GM21526 (cell line): ENCODE data around the gene TOP2B.

Experiments used
- ATAC-seq: cut with Tn5 transposase; IDR thresholded peaks from one replicate; pipeline ENCODE4 v1.9.1; 2021; ENCODE audit warnings: moderate library complexity; ENCODE audit not compliant: unreplicated experiment, low FRiP score

TOP2B gene

GRCh38 chr3:25585361-25586166 lies 79.1 kb downstream of the TOP2B start:
- no peak for ATAC-seq

DNA sequence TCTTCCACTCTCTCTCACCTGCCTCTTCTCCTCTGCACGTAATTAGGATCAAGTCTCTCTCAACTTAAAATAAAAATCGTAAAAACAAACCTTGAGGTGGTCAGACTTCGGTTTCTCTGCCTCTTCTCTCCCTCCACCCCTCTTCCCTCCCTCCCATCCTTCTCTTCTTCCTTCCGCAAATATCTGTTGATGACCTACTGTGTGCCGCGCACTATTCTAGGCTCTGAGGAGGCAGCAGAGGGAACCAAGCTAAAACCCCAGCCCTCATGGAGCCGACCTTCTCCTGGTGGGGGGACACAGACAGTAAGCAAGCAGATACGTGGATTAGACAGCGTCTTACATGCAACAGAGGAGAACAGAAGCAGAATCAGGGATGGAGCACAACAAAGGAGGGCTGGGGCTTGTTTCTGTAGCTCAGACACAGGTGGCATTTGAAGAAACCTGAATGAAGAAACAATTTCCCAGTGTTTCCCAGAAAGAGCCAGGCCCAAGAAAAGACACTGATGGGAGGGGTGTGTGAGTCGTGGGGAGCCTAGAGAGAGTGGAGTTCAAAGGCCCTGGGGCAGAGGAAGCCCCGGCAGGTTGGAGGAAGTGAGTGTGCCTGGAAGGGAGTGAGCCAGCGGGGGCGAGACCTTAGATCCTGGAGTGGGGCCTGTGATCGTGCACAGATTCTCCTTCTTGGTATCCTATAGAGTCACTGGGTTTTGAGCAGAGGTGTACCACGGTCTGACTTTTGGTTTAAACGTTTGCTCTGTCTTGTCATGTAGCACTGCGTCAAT lies 80.5 kb downstream of the TOP2B start:
- ATAC-seq: no peak

DNA sequence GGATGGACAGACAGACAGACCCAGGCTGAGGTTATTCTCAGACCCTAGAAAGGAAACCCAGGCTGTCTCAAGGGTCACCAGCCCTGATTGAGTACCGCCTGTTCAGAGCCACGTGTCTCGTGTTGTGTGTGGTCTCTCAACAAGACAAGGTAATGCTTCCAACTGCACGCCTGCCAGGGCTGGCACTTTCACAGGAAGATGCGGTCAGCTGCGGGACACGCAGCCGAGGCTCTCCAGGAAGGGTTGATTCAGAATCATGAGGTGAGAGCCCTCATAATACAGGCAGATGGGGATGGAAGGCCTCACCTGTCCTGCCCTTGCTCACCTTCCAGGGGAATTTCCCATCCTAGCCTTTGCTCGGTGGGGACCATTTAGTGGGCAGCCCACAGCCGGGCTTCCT lies 81.4 kb downstream of the TOP2B start:
- ATAC-seq: no peak

DNA sequence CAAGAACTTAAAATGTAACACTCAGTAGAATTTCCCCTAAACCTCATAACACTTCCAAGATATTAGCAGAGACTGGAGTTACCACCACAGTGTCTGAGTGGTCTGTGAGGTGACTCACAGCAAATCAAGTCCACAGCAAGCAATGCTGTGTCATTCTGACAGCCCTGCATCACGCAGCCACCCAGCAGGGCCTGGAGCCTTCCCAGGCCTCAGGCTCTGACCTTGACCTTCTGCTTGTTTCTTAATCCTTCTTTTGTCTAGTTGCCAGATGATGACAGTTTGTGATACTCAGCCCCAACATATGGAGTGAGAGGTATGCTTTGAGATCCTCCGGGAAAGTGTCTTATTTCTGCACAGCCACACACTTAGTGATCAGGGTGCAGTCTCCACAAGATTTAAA lies 82.5 kb downstream of the TOP2B start:
- ATAC-seq: no peak

GRCh38 chr3:25581823-25582222 lies 82.9 kb downstream of the TOP2B start:
- ATAC-seq: no peak

DNA sequence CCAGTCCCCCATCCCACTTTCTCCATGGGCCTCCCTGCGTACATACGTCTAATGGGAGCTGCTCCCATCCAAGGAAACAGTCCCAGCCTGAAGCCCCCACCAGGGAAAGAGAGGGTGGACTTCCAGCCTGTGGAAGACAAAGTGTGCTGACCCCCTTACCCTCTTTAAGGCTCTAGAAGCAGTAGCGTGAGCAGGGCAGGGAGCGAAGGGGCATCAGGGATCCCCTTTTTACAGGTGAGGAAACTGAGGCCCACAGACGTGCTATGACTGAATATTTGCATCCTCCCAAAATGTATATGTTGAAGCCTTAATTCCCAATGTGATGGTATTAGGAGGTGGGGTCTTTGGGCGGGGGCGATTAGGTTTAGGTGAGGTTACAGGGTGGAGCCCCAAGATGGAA lies 83.4 kb downstream of the TOP2B start:
- ATAC-seq: no peak

DNA sequence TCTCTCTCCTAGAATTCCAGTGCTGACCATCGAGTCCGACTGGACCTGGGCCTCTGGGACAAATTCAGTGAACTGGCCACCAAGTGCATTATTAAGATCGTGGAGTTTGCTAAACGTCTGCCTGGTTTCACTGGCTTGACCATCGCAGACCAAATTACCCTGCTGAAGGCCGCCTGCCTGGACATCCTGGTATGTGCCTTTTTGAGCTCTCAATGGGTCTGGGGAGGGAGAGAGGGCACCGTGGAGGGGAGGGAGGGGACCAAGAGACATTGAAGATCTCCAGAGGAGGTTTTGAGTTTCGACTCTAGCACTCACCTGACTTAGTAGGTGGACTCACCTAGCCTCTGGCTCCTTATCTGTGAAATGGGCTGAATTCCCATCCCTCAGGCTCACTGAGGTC lies 84.2 kb downstream of the TOP2B start:
- ATAC-seq: no peak

DNA sequence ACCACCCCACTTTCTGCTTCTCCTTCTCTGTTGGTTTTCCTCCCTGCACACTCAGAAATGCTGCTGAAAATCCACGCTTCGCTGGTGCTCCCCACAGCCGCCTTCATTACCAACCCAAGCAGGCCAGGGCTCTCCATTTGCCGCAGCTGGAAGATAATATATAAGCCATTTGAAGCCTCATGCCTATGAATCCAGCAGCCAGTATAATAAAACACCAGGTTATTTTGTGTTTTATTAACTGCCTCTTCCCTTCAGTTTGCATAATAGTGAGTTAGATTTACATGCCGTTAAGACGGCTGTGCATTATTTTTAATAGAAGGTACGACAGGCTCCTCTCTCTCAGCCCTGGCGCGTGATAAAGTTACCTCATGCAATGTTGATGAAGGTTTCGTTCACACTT lies 86.6 kb downstream of the TOP2B start:
- no peak for ATAC-seq

- ATAC-seq: no peak
Observed at GRCh38 chr3:25576831-25577454, 87.8 kb downstream of the TOP2B start.

GRCh38 chr3:25576146-25576545 lies 88.6 kb downstream of the TOP2B start:
- ATAC-seq: no peak

DNA sequence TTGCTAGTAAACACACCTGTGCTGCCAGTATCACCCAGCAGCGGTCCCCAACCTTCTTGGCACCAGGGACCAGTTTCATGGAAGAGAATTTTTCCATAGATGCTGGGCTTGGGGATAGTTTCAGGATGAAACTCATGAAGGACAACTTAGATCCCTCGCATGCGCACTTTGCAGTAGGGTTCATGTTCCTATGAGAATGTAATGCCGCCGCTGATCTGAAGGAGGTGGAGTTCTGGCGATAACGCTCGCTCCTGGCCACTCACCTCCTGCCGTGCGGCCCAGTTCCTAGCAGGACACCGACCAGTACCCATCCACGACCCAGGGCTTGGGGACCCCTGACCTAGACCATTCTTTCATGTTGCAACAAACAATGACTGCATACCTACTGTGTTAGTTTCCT lies 89.7 kb downstream of the TOP2B start:
- ATAC-seq: no peak

DNA sequence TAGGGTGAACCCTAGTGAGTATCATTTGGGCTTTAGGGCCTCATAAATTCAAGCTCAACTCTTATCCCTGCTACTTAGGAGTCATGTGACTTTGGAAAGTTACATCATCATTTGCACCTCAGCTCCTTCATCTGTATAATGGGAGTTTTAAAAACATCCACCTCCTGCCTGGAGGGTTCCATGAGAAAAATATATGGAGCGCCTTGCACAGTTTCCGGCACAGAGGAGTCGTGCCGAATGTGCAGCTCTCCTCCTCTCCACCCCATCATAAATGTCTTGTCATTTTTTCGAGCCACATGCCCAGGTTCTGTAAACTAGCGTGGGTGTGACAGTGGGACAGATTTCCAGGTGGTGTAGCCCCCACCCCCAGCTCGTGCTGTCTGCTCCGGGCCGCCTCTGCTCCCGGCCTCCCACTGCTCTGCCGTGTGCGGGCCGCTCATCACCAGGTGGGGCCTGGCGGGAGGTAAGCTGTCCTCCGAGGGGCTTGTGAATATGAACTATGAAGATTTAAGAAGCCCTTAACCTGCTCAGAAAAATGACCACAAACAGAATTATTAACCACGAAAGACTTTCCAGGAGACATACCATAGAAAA lies 90.4 kb downstream of the TOP2B start:
- ATAC-seq: no peak

- ATAC-seq: no peak
Observed at GRCh38 chr3:25573386-25574171, 91.1 kb downstream of the TOP2B start.

DNA sequence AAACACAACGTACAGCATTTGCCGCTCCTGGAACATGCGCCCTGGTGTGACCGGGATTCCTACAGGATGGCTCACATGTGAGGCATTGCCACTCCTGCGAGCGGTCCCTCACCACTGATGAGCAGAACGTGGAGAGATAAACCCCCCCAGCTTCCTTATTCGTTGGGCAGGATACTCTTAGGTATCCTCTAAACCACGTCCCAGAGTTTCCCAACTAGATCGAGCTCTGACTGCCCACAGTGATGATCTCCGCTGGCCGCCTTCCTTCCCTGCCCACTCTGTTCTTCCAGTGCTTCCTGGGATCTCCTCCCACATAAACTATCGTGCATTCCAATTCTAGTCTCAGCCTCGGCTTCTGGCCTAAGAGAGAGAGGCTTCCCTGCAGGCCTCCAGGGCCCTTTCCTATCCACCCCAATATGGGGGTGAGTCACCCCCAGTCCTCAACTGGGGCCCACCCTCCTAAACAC lies 91.8 kb downstream of the TOP2B start:
- no peak for ATAC-seq

- no peak for ATAC-seq
Observed at GRCh38 chr3:25572336-25572735, 92.4 kb downstream of the TOP2B start.

DNA sequence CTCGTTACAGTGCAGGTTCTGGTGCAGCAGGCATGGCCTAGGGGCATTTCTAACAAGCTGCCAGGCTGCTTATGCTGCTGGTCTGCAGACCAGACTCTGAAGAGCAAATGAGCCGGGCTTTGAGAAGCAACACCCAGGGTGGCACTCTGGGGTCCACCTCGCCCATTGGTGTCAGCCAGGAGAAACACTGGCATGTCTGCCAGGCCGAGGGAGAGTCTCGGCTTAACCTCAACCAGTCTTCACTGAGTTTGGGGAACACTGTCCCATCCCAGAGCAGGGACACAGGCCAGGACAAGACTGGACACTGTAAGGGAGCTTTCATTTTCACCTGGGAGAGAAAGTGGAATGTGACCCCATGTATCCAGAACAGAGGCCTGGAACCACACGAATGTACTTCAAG lies 93.4 kb downstream of the TOP2B start:
- ATAC-seq: no peak

- no peak for ATAC-seq
Observed at GRCh38 chr3:25568525-25569078, 96.1 kb downstream of the TOP2B start.

GRCh38 chr3:25567806-25568524 lies 96.7 kb downstream of the TOP2B start:
- no peak for ATAC-seq

GRCh38 chr3:25567388-25567787 lies 97.3 kb downstream of the TOP2B start:
- no peak for ATAC-seq
